MM.1S (cell line): ENCODE measurements around the gene DNAH7.

ENCODE experiments used
- DNase-seq: peaks from one replicate; pipeline ENCODE4 v3.0.0-alpha.2; 2015
- H2AFZ ChIP-seq: fragments of 300-600 bp; sonication (generic); 2 replicates; pipeline ENCODE4 v1.6.0; 2016; ENCODE audit warnings: antibody characterized with exemption, low read length
- H3F3A ChIP-seq: fragments of 300-600 bp; sonication (generic); 2 replicates; pipeline ENCODE4 v1.6.1; 2016; ENCODE audit warnings: mild to moderate bottlenecking, antibody characterized with exemption, low read length, moderate library complexity, mixed read lengths; ENCODE audit not compliant: insufficient read depth
- H3K27ac ChIP-seq: fragments of 300-600 bp; sonication (generic); 2 replicates; pipeline ENCODE4 v1.5.1; 2016; ENCODE audit warnings: mild to moderate bottlenecking, low read length
- H3K27me3 ChIP-seq: fragments of 300-600 bp; sonication (generic); replicated peaks from 2 replicates; pipeline ENCODE4 v1.6.0; 2016; ENCODE audit warnings: low read length; ENCODE audit not compliant: insufficient read depth
- H3K36me3 ChIP-seq: fragments of 300-600 bp; sonication (generic); replicated peaks from 2 replicates; pipeline ENCODE4 v1.6.1; 2016; ENCODE audit warnings: mild to moderate bottlenecking, low read length, mixed read lengths; ENCODE audit not compliant: insufficient read depth
- H3K4me1 ChIP-seq: fragments of 300-600 bp; sonication (generic); 2 replicates; pipeline ENCODE4 v1.6.1; 2016; ENCODE audit warnings: low read length, mixed read lengths
- H3K4me2 ChIP-seq: fragments of 300-600 bp; sonication (generic); 2 replicates; pipeline ENCODE4 v1.6.0; 2016; ENCODE audit warnings: low read depth, low read length
- H3K4me3 ChIP-seq: fragments of 300-600 bp; sonication (generic); 2 replicates; pipeline ENCODE4 v1.5.1; 2016; ENCODE audit warnings: low read length, mixed read lengths
- H3K79me2 ChIP-seq: fragments of 300-600 bp; sonication (generic); 2 replicates; pipeline ENCODE4 v1.6.1; 2016; ENCODE audit warnings: mixed run types, low read length, mixed read lengths
- H3K9ac ChIP-seq: fragments of 300-600 bp; sonication (generic); 2 replicates; pipeline ENCODE4 v1.6.1; 2016; ENCODE audit warnings: low read length, mixed read lengths
- H3K9me2 ChIP-seq: fragments of 300-600 bp; sonication (generic); replicated peaks from 2 replicates; pipeline ENCODE4 v1.6.1; 2016; ENCODE audit warnings: mild to moderate bottlenecking, low read length, mixed read lengths; ENCODE audit not compliant: insufficient read depth
- H3K9me3 ChIP-seq: fragments of 300-600 bp; sonication (generic); replicated peaks from 2 replicates; pipeline ENCODE4 v1.6.1; 2016; ENCODE audit warnings: mild to moderate bottlenecking, low read length, mixed read lengths; ENCODE audit not compliant: insufficient read depth
- H4K20me1 ChIP-seq: fragments of 300-600 bp; sonication (generic); 2 replicates; pipeline ENCODE4 v1.6.1; 2016; ENCODE audit warnings: mild to moderate bottlenecking, low read length, moderate library complexity, mixed read lengths; ENCODE audit not compliant: insufficient read depth
- EZH2 ChIP-seq: fragments of 300-600 bp; sonication (generic); optimal IDR thresholded peaks from 2 replicates; pipeline ENCODE3; 2017; ENCODE audit warnings: low read depth, mild to moderate bottlenecking, antibody characterized with exemption, low read length, mixed read lengths
- EZH2phosphoT487 ChIP-seq: fragments of 300-600 bp; sonication (generic); IDR thresholded peaks from 2 replicates; pipeline ENCODE4 v1.6.1; 2018; ENCODE audit warnings: antibody characterized with exemption, low read length
- TF ChIP-seq, protein P1 (sequence below): fragments of 300-600 bp; sonication (generic); IDR thresholded peaks from 2 replicates; pipeline ENCODE4 v1.5.1; 2016; ENCODE audit warnings: antibody characterized with exemption, low read length, mixed read lengths

Gene DNAH7

DNA sequence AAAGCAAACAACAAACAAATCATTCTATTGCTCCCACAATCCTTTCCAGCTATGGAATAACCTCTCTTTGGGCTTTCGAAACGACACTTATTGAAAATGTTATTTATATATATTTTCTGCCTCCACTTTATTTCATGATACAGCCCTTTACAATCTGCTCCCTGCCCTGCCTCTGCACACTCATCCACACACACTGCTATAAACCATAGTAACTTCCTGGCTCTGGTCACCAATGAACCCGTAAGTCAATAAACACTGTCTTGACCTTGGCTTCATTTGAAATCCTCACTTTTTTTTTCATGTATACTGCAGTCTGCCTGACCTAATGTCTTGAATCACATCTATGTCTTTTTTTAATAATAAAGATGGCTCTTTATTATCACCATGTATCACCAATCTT lies 250.1 kb downstream of the DNAH7 start:
- H3K4me1 ChIP-seq, result 0 out of 2 replicates have a peak, but pooled peaks cover 5% of the 10 kb centered on the region
- no peak overlapping the region for H3K4me2 ChIP-seq
- H2AFZ ChIP-seq, result no peak overlapping the region
- no peaks in the 10 kb centered on the region for H3K27me3 ChIP-seq
- no peaks in the 10 kb centered on the region for H3K36me3 ChIP-seq
- no peaks in the 10 kb centered on the region for H3K9me2 ChIP-seq
- H3F3A ChIP-seq, result no peaks in the 10 kb centered on the region
- H3K4me3 ChIP-seq, result no peak overlapping the region
- no peak for DNase-seq
- no peaks in the 10 kb centered on the region for H3K79me2 ChIP-seq
- no peak overlapping the region for H3K27ac ChIP-seq
- no peaks in the 10 kb centered on the region for H3K9me3 ChIP-seq
- H3K9ac ChIP-seq, result no peak overlapping the region
- H4K20me1 ChIP-seq, result no peaks in the 10 kb centered on the region
- TF ChIP-seq, protein P1, sequence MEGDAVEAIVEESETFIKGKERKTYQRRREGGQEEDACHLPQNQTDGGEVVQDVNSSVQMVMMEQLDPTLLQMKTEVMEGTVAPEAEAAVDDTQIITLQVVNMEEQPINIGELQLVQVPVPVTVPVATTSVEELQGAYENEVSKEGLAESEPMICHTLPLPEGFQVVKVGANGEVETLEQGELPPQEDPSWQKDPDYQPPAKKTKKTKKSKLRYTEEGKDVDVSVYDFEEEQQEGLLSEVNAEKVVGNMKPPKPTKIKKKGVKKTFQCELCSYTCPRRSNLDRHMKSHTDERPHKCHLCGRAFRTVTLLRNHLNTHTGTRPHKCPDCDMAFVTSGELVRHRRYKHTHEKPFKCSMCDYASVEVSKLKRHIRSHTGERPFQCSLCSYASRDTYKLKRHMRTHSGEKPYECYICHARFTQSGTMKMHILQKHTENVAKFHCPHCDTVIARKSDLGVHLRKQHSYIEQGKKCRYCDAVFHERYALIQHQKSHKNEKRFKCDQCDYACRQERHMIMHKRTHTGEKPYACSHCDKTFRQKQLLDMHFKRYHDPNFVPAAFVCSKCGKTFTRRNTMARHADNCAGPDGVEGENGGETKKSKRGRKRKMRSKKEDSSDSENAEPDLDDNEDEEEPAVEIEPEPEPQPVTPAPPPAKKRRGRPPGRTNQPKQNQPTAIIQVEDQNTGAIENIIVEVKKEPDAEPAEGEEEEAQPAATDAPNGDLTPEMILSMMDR, result no peak
- TF ChIP-seq EZH2phosphoT487 (no peak), EZH2 (no peak)

DNA sequence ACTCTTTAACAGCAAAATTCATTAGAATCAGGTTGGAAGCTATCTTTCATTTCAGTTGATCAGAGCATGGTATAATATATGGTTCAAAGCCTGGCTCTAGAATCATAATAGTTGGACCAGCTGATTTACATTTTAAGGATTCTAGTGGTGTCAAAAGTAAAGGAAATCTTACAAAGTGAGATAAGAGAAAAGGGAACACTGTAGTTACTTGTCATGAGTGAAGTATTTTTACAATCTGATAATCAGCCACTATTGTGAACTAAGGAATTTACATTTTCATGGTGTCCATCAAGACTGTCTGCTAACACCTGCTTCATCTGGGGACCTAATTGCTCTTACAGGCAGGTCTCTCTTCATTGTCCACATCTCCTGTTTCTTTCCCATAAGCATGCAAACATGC lies 250.5 kb downstream of the DNAH7 start:
- 0 out of 2 replicates have a peak, but pooled peaks cover 5% of the 10 kb centered on the region for H3K4me1 ChIP-seq
- no peak overlapping the region for H3K9ac ChIP-seq
- H3K9me3 ChIP-seq, result no peaks in the 10 kb centered on the region
- TF ChIP-seq, protein P1, result no peak
- DNase-seq, result no peak
- no peaks in the 10 kb centered on the region for H3K79me2 ChIP-seq
- no peaks in the 10 kb centered on the region for H3K36me3 ChIP-seq
- H3K27me3 ChIP-seq, result no peaks in the 10 kb centered on the region
- no peak overlapping the region for H2AFZ ChIP-seq
- no peak overlapping the region for H3K4me2 ChIP-seq
- no peak overlapping the region for H3K27ac ChIP-seq
- H3K9me2 ChIP-seq, result no peaks in the 10 kb centered on the region
- H3F3A ChIP-seq, result no peaks in the 10 kb centered on the region
- H3K4me3 ChIP-seq, result no peak overlapping the region
- no peaks in the 10 kb centered on the region for H4K20me1 ChIP-seq

DNA sequence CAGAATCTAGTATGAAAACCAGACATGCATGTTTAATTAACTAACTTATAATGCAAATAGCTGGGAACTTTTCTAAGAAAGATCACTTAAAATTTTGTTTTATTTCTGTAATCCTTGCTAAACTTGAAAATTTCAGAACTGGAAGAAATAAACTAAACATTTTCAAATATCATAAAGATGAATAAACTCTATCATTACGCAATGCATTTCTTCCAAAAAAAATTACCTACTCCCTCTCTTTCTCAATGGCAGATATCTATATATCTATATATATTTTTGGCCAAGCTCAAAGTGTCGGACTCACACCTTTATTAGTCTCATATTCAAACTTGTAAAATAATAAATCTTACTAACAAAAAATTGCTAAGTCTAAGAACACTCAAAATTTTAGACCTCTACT lies 253.6 kb downstream of the DNAH7 start:
- Histone ChIP-seq H3K27ac (no peak overlapping the region), H3F3A (no peaks in the 10 kb centered on the region), H3K4me3 (no peak overlapping the region), H3K79me2 (no peaks in the 10 kb centered on the region), H3K9me3 (no peaks in the 10 kb centered on the region), H3K9ac (no peak overlapping the region), H3K9me2 (no peaks in the 10 kb centered on the region), H4K20me1 (no peaks in the 10 kb centered on the region), H3K4me2 (no peak overlapping the region), H3K36me3 (no peaks in the 10 kb centered on the region), H3K4me1 (no peaks in the 10 kb centered on the region), H3K27me3 (no peaks in the 10 kb centered on the region), H2AFZ (no peak overlapping the region)
- DNase-seq, result no peak
- no peak for TF ChIP-seq EZH2phosphoT487
- TF ChIP-seq EZH2, result no peak
- TF ChIP-seq, protein P1, result no peak

DNA sequence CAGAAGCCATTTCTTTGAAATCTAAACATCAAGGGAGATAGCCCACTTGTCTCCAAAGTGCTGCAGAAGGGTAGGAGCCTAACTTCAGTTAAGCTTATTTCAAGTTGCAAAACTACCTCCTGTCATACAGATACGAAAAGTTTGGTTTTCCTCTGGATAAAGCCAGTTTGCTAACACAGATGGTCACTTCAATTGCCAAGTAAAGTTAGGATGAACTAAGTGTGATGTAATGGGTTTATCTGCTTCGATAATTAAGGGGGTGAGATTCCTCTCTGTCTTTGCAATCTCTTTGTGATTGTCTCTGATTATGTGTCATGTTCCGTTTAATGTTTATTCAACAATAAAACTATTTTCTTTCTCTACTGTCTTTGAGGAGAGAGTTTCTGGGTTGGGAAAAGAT lies 255.2 kb downstream of the DNAH7 start:
- Histone ChIP-seq H3K27me3 (no peaks in the 10 kb centered on the region), H3K4me2 (no peak overlapping the region)

More for the DNA sequence above, 255.2 kb downstream of the DNAH7 start:
- H3K4me1 ChIP-seq, result no peaks in the 10 kb centered on the region
- no peaks in the 10 kb centered on the region for H3F3A ChIP-seq
- no peak overlapping the region for H2AFZ ChIP-seq
- no peak overlapping the region for H3K4me3 ChIP-seq
- H3K9ac ChIP-seq, result no peak overlapping the region
- H3K9me2 ChIP-seq, result no peaks in the 10 kb centered on the region
- no peaks in the 10 kb centered on the region for H3K9me3 ChIP-seq
- no peak overlapping the region for H3K27ac ChIP-seq
- H3K79me2 ChIP-seq, result no peaks in the 10 kb centered on the region
- TF ChIP-seq EZH2phosphoT487 (no peak), EZH2 (no peak)
- TF ChIP-seq, protein P1, result no peak
- H4K20me1 ChIP-seq, result no peaks in the 10 kb centered on the region
- H3K36me3 ChIP-seq, result no peaks in the 10 kb centered on the region
- DNase-seq, result no peak
